ENCODE measurements around the gene GPR148.

The GPR148 gene

DNA sequence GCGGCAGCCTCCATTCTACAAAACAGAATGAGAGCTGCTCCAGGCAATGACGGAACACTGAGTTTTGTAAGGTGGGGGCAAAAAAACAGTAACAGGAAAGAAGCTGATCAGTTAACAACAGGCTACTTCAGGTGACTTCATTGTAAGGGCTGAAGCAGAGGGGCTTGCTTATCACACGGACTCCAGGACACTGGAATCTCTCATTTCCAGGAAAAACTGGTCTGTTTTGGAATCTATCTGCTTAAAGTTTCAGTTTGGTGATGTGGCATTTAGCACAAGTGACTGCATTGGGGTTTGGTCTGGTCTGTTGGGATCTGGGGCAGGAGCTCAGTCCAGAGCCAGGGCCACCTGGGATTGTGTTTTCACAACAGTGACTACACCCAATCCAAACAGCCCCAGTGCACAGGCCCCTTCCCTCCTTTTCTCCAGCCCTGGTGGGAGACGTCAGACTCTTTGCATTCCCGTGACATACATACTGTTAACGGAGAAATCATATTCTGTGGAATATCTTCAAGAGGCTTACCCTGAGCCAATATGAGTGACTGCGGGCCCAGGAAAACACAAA lies 40.6 kb downstream of the GPR148 start:
- TF ChIP-seq, protein P1, sequence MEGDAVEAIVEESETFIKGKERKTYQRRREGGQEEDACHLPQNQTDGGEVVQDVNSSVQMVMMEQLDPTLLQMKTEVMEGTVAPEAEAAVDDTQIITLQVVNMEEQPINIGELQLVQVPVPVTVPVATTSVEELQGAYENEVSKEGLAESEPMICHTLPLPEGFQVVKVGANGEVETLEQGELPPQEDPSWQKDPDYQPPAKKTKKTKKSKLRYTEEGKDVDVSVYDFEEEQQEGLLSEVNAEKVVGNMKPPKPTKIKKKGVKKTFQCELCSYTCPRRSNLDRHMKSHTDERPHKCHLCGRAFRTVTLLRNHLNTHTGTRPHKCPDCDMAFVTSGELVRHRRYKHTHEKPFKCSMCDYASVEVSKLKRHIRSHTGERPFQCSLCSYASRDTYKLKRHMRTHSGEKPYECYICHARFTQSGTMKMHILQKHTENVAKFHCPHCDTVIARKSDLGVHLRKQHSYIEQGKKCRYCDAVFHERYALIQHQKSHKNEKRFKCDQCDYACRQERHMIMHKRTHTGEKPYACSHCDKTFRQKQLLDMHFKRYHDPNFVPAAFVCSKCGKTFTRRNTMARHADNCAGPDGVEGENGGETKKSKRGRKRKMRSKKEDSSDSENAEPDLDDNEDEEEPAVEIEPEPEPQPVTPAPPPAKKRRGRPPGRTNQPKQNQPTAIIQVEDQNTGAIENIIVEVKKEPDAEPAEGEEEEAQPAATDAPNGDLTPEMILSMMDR (IDR thresholded peaks at IDR 0.05; ENCODE audit: low read depth, low read length, missing control alignments): no peak
- in situ Hi-C loops (cut with HindIII; ENCODE audit: low pct_ligation_motif_present, low sequenced_read_pairs): no loop called here
- DNase-seq: no peak
- Histone ChIP-seq H3K27ac (no peak overlapping the region), H3K4me3 (ENCODE audit: low read depth, low read length) (no peak overlapping the region), H3K27me3 (replicated peaks) (no peaks in the 10 kb centered on the region), H3K36me3 (replicated peaks) (no peaks in the 10 kb centered on the region)

DNA sequence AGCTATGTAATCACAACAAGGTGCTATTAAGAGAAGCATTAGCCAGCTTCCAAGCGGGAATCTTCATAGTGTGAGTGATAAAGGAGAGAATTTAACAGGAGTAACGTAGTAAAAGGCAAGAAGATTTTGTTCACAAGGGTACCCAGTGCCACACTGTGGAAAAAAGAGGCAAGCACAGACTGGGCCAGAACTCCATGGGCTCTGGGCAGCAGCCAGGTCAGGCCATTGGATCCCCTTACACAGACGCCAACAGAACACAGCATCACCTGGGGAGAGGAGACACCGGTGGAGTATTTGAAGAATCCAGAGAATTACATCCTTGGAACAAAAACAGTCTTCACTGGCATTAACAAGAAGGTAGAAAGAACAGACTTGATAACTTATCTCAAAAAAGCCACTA lies 47.7 kb downstream of the GPR148 start:
- H3K27me3 ChIP-seq (replicated peaks): no peaks in the 10 kb centered on the region
- TF ChIP-seq, protein P1 (IDR thresholded peaks at IDR 0.05; ENCODE audit: low read depth, low read length, missing control alignments): no peak
- H3K4me3 ChIP-seq (ENCODE audit: low read depth, low read length): no peak overlapping the region
- in situ Hi-C loops (cut with HindIII; ENCODE audit: low pct_ligation_motif_present, low sequenced_read_pairs): no loop called here
- DNase-seq: no peak
- no peaks in the 10 kb centered on the region for H3K36me3 ChIP-seq (replicated peaks)
- H3K27ac ChIP-seq: no peak overlapping the region

GRCh38 chr2:130778781-130779180 lies 49.9 kb downstream of the GPR148 start:
- no peak for DNase-seq
- Histone ChIP-seq H3K27me3 (replicated peaks) (no peaks in the 10 kb centered on the region), H3K36me3 (replicated peaks) (no peaks in the 10 kb centered on the region), H3K4me3 (ENCODE audit: low read depth, low read length) (no peak overlapping the region), H3K27ac (no peak overlapping the region)
- TF ChIP-seq, protein P1 (IDR thresholded peaks at IDR 0.05; ENCODE audit: low read depth, low read length, missing control alignments): no peak
- in situ Hi-C loops (cut with HindIII; ENCODE audit: low pct_ligation_motif_present, low sequenced_read_pairs): no loop called here

Measured in brain microvascular endothelial cell (primary cell).